T-helper 1 cell treated with Interleukin-12 subunit alpha and Interleukin-12 subunit beta and Interleukin-4 antibody, amounts not matched to agents 30 ng/mL and 1 ng/mL, for 36 hours (primary cell): ENCODE results near the gene SLC46A3. TPM values are rescaled to one million over a fixed set of nuclear protein-coding genes. Genes with fewer than 3 reads are reported as not detected.

ENCODE experiments used
- total RNA-seq: library from RNA; stranded (reverse); gene quantifications from 2 replicates; pipeline ENCODE4 v1.2.3, GENCODE V29; 2022

SLC46A3 gene
- total RNA-seq, 1 donor from 2014 or later = 11.4 TPM

Other genes with a start within 250 kb of the SLC46A3 start
- gene FLT1, start 223.8 kb downstream of the SLC46A3 start, total RNA-seq = 3.4 and 3.9 TPM in 2 replicates
- gene POMP, start 59.8 kb downstream of the SLC46A3 start, total RNA-seq = 98.9 and 100 TPM in 2 replicates
- not detected in 2 replicates for gene MTUS2, start 101.4 kb upstream of the SLC46A3 start, total RNA-seq